ENCODE data around the gene LRRC8B. TPM values are rescaled to one million over a fixed set of nuclear protein-coding genes. Genes with fewer than 3 reads are reported as not detected.

LRRC8B gene
- polyA plus RNA-seq, 1 donor (not counting 4 experiments of a cell fraction or from before 2014, with no cell fraction given) = 1.5 TPM

DNA sequence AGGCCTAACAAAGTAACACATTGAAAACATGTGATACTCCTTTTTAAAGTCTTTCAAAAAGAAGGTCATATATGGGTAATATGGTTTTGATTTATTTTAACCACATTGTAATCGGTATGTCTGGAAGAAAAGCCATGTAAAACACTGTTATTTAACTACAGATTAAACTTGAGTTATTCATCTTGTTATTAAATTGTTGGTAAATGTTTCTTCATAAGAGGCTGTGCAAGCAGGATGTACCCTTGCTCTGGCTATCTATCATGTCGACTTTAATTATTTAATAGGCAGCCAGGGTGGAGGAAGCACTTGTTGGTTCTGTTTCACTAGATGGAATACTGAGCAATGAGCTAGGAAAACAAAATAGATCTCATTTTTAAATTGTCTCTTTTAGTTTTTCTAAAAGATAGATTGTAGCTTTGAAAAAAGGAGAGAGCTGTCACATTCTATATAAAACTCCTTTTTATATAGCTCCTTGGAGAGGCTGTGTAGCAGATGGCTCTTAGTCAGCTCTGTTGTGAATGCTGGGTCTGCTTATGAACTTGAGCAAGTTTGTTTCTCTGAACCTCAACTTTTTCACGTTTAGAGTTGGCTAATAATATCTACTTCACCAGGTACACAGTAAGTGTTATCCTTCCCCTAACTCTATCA is 39.5 kb downstream of the LRRC8B start:
- no peak for DNase-seq (ENCODE audit: low read depth, low spot score)
- Histone ChIP-seq H3K9ac (ENCODE audit: control insufficient read depth, extremely low read depth, insufficient read depth, low read length) (no peak overlapping the region), H3K9me3 (ENCODE audit: control insufficient read depth, low read depth, low read length) (no peaks in the 10 kb centered on the region), H3K27me3 (ENCODE audit: control insufficient read depth, extremely low read depth, insufficient read depth, low read length) (no peaks in the 10 kb centered on the region), H3K27ac (ENCODE audit: control insufficient read depth, insufficient read depth, low read length) (no peak overlapping the region), H3K79me2 (ENCODE audit: control insufficient read depth, insufficient read depth, low read length) (no peaks in the 10 kb centered on the region), H3K4me3 (ENCODE audit: control insufficient read depth in 2 of 3, extremely low read depth in 1 of 3, insufficient read depth in 2 of 3, low read depth in 1 of 3, low read length in 3 of 3) (no peak overlapping the region), H2AFZ (ENCODE audit: control insufficient read depth, low read length) (no peak overlapping the region), H3K4me1 (ENCODE audit: control insufficient read depth, extremely low read depth, insufficient read depth, low read length) (peaks cover 8% of the 10 kb centered on the region), H4K20me1 (ENCODE audit: control insufficient read depth, extremely low read depth, insufficient read depth, low read length) (no peaks in the 10 kb centered on the region), H3K36me3 (ENCODE audit: control insufficient read depth in 2 of 2, extremely low read depth in 1 of 2, insufficient read depth in 2 of 2, low read length in 2 of 2) (no peaks in the 10 kb centered on the region), H3K4me2 (ENCODE audit: control insufficient read depth, extremely low read depth, insufficient read depth, low read depth, low read length) (no peak overlapping the region), H3K9me1 (ENCODE audit: control insufficient read depth, extremely low read depth, insufficient read depth, low read length) (no peaks in the 10 kb centered on the region)
- dilution Hi-C loops (cut with MboI; ENCODE audit: extremely low pct_ligation_motif_present, low sequenced_read_pairs) = no loop called here
- no peak for FAIRE-seq
- no peak for TF ChIP-seq EZH2 (IDR thresholded peaks at IDR 0.05; ENCODE audit: low read length)
- TF ChIP-seq, protein P1, sequence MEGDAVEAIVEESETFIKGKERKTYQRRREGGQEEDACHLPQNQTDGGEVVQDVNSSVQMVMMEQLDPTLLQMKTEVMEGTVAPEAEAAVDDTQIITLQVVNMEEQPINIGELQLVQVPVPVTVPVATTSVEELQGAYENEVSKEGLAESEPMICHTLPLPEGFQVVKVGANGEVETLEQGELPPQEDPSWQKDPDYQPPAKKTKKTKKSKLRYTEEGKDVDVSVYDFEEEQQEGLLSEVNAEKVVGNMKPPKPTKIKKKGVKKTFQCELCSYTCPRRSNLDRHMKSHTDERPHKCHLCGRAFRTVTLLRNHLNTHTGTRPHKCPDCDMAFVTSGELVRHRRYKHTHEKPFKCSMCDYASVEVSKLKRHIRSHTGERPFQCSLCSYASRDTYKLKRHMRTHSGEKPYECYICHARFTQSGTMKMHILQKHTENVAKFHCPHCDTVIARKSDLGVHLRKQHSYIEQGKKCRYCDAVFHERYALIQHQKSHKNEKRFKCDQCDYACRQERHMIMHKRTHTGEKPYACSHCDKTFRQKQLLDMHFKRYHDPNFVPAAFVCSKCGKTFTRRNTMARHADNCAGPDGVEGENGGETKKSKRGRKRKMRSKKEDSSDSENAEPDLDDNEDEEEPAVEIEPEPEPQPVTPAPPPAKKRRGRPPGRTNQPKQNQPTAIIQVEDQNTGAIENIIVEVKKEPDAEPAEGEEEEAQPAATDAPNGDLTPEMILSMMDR (optimal IDR thresholded peaks at IDR 0.05 in 1 of 3, IDR thresholded peaks at IDR 0.05 in 1 of 3, conservative IDR thresholded peaks at IDR 0.05 in 1 of 3; ENCODE audit: extremely low read depth in 1 of 3, insufficient read depth in 2 of 3, low read length in 3 of 3) = no peak

DNA sequence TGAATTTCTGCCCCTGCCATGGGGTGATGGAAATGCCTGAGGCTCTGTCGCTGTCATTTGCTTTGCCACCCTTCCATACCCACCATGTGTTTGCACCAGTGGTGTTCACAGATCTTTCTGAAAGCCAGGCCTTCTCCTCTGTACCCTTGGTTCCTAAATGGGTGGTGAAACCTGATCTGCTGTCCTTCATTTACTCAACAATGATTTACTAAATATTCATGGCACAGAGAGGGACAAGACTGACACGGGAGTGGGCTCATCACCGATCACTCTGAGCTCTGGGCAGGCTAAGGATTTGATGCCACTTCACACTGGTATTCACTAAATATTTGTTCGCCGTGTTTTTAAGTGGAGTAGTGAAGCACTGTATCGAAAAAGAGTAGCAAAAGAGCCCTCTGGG is 40.9 kb downstream of the LRRC8B start:
- H3K9me3 ChIP-seq (ENCODE audit: control insufficient read depth, low read depth, low read length) = no peaks in the 10 kb centered on the region
- FAIRE-seq (no peak), DNase-seq (ENCODE audit: low read depth, low spot score) (no peak)
- peaks cover 8% of the 10 kb centered on the region for H3K4me1 ChIP-seq (ENCODE audit: control insufficient read depth, extremely low read depth, insufficient read depth, low read length)
- H3K27ac ChIP-seq (ENCODE audit: control insufficient read depth, insufficient read depth, low read length) = no peak overlapping the region
- no peak overlapping the region for H3K4me3 ChIP-seq (ENCODE audit: control insufficient read depth in 2 of 3, extremely low read depth in 1 of 3, insufficient read depth in 2 of 3, low read depth in 1 of 3, low read length in 3 of 3)
- no peaks in the 10 kb centered on the region for H4K20me1 ChIP-seq (ENCODE audit: control insufficient read depth, extremely low read depth, insufficient read depth, low read length)
- no peak for TF ChIP-seq EZH2 (IDR thresholded peaks at IDR 0.05; ENCODE audit: low read length)
- TF ChIP-seq, protein P1 (optimal IDR thresholded peaks at IDR 0.05 in 1 of 3, IDR thresholded peaks at IDR 0.05 in 1 of 3, conservative IDR thresholded peaks at IDR 0.05 in 1 of 3; ENCODE audit: extremely low read depth in 1 of 3, insufficient read depth in 2 of 3, low read length in 3 of 3) = no peak
- H3K27me3 ChIP-seq (ENCODE audit: control insufficient read depth, extremely low read depth, insufficient read depth, low read length) = no peaks in the 10 kb centered on the region
- no peaks in the 10 kb centered on the region for H3K36me3 ChIP-seq (ENCODE audit: control insufficient read depth in 2 of 2, extremely low read depth in 1 of 2, insufficient read depth in 2 of 2, low read length in 2 of 2)
- H3K9me1 ChIP-seq (ENCODE audit: control insufficient read depth, extremely low read depth, insufficient read depth, low read length) = no peaks in the 10 kb centered on the region
- no peak overlapping the region for H3K9ac ChIP-seq (ENCODE audit: control insufficient read depth, extremely low read depth, insufficient read depth, low read length)
- dilution Hi-C loops (cut with MboI; ENCODE audit: extremely low pct_ligation_motif_present, low sequenced_read_pairs) = no loop called here
- no peaks in the 10 kb centered on the region for H3K79me2 ChIP-seq (ENCODE audit: control insufficient read depth, insufficient read depth, low read length)
- H2AFZ ChIP-seq (ENCODE audit: control insufficient read depth, low read length) = no peak overlapping the region
- H3K4me2 ChIP-seq (ENCODE audit: control insufficient read depth, extremely low read depth, insufficient read depth, low read depth, low read length) = no peak overlapping the region
